ENCODE results near the gene NLGN4Y. TPM values are rescaled to one million over a fixed set of nuclear protein-coding genes. Genes with fewer than 3 reads are reported as not detected.

The NLGN4Y gene
- 57.7 TPM for total RNA-seq

GRCh38 chrY:14524272-14525231 is at the start of gene NLGN4Y:
Gene NLGN4Y, plus strand, starts transcription at chrY:14524529. Its CDS starts 97,591 bp downstream, at chrY:14622120.

